Measurements from ENCODE around the gene CIROP. TPM values are rescaled to one million over a fixed set of nuclear protein-coding genes. Genes with fewer than 3 reads are reported as not detected.

CIROP gene
- total and polyA plus RNA-seq, 2 experiments from 2014 or later: not detected

DNA sequence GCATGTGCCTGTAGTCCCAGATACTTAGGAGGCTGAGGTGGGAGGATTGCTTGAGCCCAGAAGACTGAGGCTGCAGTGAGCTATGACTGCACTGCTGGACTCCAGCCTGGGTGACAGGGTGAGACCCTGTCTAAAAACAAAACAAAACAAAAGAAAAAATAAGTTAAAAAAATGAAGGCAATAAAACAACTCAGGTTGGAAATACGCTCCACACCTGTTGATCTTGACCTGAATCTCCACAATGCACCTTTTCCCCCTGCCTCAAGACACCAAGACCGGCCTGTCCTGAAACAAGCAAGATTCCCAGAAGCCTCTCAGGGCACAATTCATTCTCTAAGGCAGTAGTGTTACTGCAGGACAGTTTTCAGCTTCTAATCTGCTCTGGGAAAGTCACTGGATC is 35.1 kb upstream of the CIROP start:
- Histone ChIP-seq H3K36me3 (replicated peaks; ENCODE audit: insufficient read depth, low read depth) (no peaks in the 10 kb centered on the region), H4K20me1 (ENCODE audit: insufficient read depth, poor library complexity, severe bottlenecking) (no peaks in the 10 kb centered on the region), H3K27me3 (no peaks in the 10 kb centered on the region), H3K79me2 (no peaks in the 10 kb centered on the region), H3K9me2 (replicated peaks; ENCODE audit: insufficient read depth) (no peaks in the 10 kb centered on the region), H3K9me3 (ENCODE audit: low read depth) (no peaks in the 10 kb centered on the region), H3K4me3 (no peak overlapping the region), H3K4me1 (ENCODE audit: insufficient read depth) (peaks cover 4% of the 10 kb centered on the region), H2AFZ (no peak overlapping the region), H3K4me2 (no peak overlapping the region), H3K27ac (no peak overlapping the region)
- WGBS (ENCODE audit: low lambda C conversion rate, missing lambda C conversion rate): 91% methylated on average over 2 of the region's 2 CpGs
- TF ChIP-seq EZH2 (IDR thresholded peaks at IDR 0.05; ENCODE audit: borderline replicate concordance) (no peak), EZH2phosphoT487 (IDR thresholded peaks at IDR 0.05; ENCODE audit: low read depth, severe bottlenecking, unreplicated experiment) (no peak)
- TF ChIP-seq, protein P1, sequence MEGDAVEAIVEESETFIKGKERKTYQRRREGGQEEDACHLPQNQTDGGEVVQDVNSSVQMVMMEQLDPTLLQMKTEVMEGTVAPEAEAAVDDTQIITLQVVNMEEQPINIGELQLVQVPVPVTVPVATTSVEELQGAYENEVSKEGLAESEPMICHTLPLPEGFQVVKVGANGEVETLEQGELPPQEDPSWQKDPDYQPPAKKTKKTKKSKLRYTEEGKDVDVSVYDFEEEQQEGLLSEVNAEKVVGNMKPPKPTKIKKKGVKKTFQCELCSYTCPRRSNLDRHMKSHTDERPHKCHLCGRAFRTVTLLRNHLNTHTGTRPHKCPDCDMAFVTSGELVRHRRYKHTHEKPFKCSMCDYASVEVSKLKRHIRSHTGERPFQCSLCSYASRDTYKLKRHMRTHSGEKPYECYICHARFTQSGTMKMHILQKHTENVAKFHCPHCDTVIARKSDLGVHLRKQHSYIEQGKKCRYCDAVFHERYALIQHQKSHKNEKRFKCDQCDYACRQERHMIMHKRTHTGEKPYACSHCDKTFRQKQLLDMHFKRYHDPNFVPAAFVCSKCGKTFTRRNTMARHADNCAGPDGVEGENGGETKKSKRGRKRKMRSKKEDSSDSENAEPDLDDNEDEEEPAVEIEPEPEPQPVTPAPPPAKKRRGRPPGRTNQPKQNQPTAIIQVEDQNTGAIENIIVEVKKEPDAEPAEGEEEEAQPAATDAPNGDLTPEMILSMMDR (IDR thresholded peaks at IDR 0.05; ENCODE audit: poor library complexity): no peak
- DNase-seq (ENCODE audit: low spot score): no peak

DNA sequence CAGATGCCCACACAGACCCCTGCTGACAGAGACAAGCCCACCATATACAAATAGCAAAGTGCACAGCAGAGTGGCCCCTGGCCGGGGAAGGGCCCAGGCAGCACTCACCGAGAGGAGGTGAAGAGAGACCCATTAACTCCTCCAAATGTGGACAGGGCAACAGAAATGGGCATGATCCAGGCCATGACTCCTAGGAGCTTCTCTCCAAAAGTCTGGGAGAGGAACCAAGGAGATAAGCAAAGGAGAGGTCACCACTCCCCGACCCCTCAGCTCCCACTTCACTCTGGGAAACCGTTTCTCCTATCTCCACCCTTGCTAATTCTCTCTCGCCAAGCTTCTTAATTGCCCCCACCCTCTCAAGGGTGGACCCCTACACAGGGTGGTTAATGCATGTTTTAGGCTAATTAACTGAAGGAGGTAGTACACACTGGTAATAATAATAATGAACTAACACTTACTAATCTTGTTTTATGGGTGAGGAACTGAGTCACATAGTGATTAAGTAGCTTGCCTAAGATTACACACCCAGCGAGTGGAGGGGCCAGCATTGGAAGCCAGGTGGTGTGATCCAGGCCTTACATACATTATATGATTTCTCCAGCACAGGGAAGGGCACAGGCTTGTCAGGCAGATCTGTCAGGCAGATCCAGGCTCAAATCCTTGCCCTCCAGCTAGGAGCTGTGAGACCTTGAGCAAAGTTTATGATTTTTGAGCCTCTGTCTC is 33.2 kb upstream of the CIROP start:
- Histone ChIP-seq H3K27me3 (no peaks in the 10 kb centered on the region), H3K4me2 (no peak overlapping the region), H3K27ac (peak overlapping the region; percentile 78), H3K36me3 (replicated peaks; ENCODE audit: insufficient read depth, low read depth) (no peaks in the 10 kb centered on the region), H3K9me3 (ENCODE audit: low read depth) (no peaks in the 10 kb centered on the region), H4K20me1 (ENCODE audit: insufficient read depth, poor library complexity, severe bottlenecking) (no peaks in the 10 kb centered on the region), H3K79me2 (no peaks in the 10 kb centered on the region), H3K4me3 (no peak overlapping the region), H2AFZ (no peak overlapping the region), H3K9me2 (replicated peaks; ENCODE audit: insufficient read depth) (no peaks in the 10 kb centered on the region), H3K4me1 (ENCODE audit: insufficient read depth) (peaks cover 4% of the 10 kb centered on the region)
- TF ChIP-seq EZH2 (IDR thresholded peaks at IDR 0.05; ENCODE audit: borderline replicate concordance): no peak
- no peak for TF ChIP-seq EZH2phosphoT487 (IDR thresholded peaks at IDR 0.05; ENCODE audit: low read depth, severe bottlenecking, unreplicated experiment)
- TF ChIP-seq, protein P1 (IDR thresholded peaks at IDR 0.05; ENCODE audit: poor library complexity): no peak
- DNase-seq (ENCODE audit: low spot score): no peak
- WGBS (ENCODE audit: low lambda C conversion rate, missing lambda C conversion rate): 80% methylated on average over 6 of the region's 6 CpGs

DNA sequence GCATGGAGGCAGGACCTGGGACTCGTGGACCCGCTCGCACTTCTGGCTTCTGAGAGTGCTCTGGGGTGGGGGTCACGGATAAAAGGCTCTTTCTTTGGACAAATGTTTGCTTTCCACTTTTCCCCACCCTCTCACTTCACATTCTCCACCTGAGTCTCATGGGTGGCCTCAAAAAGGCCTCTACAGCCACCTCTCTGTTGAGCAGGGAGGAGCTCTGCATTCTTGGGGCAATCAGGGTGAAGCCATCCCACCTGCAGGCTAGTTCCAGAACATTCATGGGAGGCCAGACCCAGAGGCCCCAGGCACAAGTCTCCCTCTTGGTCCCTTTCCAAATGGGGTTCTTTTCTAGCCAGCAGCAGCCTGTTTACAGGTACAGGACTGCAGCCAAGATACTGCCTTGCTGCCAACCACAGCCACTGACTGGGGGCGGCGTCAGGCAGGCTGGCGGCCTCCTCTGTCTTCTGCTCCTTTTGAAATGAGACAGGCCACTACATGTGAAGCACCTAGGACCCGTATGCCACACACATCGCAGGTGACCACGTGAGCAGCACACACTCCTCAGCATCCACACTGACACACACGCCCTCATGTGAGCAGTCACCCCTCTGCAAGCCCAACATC is 32.5 kb upstream of the CIROP start:
- Histone ChIP-seq H3K4me2 (no peak overlapping the region), H3K4me1 (ENCODE audit: insufficient read depth) (peaks cover 4% of the 10 kb centered on the region), H2AFZ (no peak overlapping the region), H3K4me3 (no peak overlapping the region), H3K79me2 (no peaks in the 10 kb centered on the region), H4K20me1 (ENCODE audit: insufficient read depth, poor library complexity, severe bottlenecking) (no peaks in the 10 kb centered on the region), H3K27ac (no peak overlapping the region), H3K36me3 (replicated peaks; ENCODE audit: insufficient read depth, low read depth) (no peaks in the 10 kb centered on the region), H3K9me2 (replicated peaks; ENCODE audit: insufficient read depth) (no peaks in the 10 kb centered on the region), H3K27me3 (no peaks in the 10 kb centered on the region), H3K9me3 (ENCODE audit: low read depth) (no peaks in the 10 kb centered on the region)
- TF ChIP-seq EZH2 (IDR thresholded peaks at IDR 0.05; ENCODE audit: borderline replicate concordance) (no peak), EZH2phosphoT487 (IDR thresholded peaks at IDR 0.05; ENCODE audit: low read depth, severe bottlenecking, unreplicated experiment) (no peak)
- TF ChIP-seq, protein P1 (IDR thresholded peaks at IDR 0.05; ENCODE audit: poor library complexity): no peak
- no peak for DNase-seq (ENCODE audit: low spot score)
- 93% methylated on average over 11 of the region's 11 CpGs for WGBS (ENCODE audit: low lambda C conversion rate, missing lambda C conversion rate)
